Mucosa of descending colon (tissue), 3 donors: ENCODE data around the gene AFAP1. TPM values are rescaled to one million over a fixed set of nuclear protein-coding genes. Genes with fewer than 3 reads are reported as not detected.
A peak's percentile ranks its signal among the peaks of the same experiment; 100 is the strongest.

Experiments used
- ATAC-seq: fragments of 200-7000 bp; cut with Tn5 transposase; one replicate; pipeline ENCODE4 v1.9.1; 2020; ENCODE audit warnings: mild to moderate bottlenecking, moderate library complexity
- DNase-seq, 3 donors: peaks; one replicate each; pipeline ENCODE4 v3.0.0-alpha.2; 2020
- H3K36me3 ChIP-seq: fragments of 200-600 bp; one replicate; pipeline ENCODE4 v1.8.0; 2021; ENCODE audit warnings: low read depth, mild to moderate bottlenecking
- H3K4me1 ChIP-seq: fragments of 200-600 bp; one replicate; pipeline ENCODE4 v1.8.0; 2021; ENCODE audit warnings: low read depth, mild to moderate bottlenecking
- H3K4me3 ChIP-seq: fragments of 200-600 bp; one replicate; pipeline ENCODE4 v1.8.0; 2021; ENCODE audit warnings: mild to moderate bottlenecking
- H3K9me3 ChIP-seq: fragments of 200-600 bp; one replicate; pipeline ENCODE4 v1.8.0; 2021; ENCODE audit warnings: mild to moderate bottlenecking
- CTCF ChIP-seq: fragments of 200-600 bp; IDR thresholded peaks from one replicate; pipeline ENCODE4 v1.8.0; 2022; ENCODE audit warnings: antibody characterized with exemption, mild to moderate bottlenecking
- intact Hi-C, 2 donors: fragments of 100-400 bp; cut with DNase I in 1 of 2; cut with micrococcal nuclease in 1 of 2; formaldehyde crosslinking; loops; one replicate each; pipeline versions ENCODE4 v1.11.0 to v1.11.1; 2022; cut with DNase I, micrococcal nuclease
- total RNA-seq, 3 donors: library from RNA; stranded (reverse); fragmentation: NEBNext Ultra II Directional in 2 of 3; extraction: Animal tissue kit (Norgen Biotek cat#: 25700) in 2 of 3; gene quantifications; one replicate each; pipeline versions ENCODE4 v1.2.1 to v1.2.4, GENCODE V29; 2021 to 2023
- donor health status: DM: no; HTN: no; CAD: no; lungs with moderate emphysema.
- donor health status: DM: no; HTN: no; CAD: no.
- donor health status: DM: no; HTN: yes; CAD: no.

The AFAP1 gene
- total RNA-seq, 3 donors from 2014 or later: 31.4 to 59.1 (median 37.1) TPM

GRCh38 chr4:7735395-7735794 lies 204.3 kb downstream of the AFAP1 start:
- DNase-seq: no peak
- Histone ChIP-seq H3K36me3 (no peaks in the 10 kb centered on the region), H3K4me1 (no peaks in the 10 kb centered on the region), H3K9me3 (no peaks in the 10 kb centered on the region), H3K4me3 (no peak overlapping the region)
- no peak for TF ChIP-seq CTCF
- ATAC-seq: no peak
- intact Hi-C loops: no loop called here

DNA sequence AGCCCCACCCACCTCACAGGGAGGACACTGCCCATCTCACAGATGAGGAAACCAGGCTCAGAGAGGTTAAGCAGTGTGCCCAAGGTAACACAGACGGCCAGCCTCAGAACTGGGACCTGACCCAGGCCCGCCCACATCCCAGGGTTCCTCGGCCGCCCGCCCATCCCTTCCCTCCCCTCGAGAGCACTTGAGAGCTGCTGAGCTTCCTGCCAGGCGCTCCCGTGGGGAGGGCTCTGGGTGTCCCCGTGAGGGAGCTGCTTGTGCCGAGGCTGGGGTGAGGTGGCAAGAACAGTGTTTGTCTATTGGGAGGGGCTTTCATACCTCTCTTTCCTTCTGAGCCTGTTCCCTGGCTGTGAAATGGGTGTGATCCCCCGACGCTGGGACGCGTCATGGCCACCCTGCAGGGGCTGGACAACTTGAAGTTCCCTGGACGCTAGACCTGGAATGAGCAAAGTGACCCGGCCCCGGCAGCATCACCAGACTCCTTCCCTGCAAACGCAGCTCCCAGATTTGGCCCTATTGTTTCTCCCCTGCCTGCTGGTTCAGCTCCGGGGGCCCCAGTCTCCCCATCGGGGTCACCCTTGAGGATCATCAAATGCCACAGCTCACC lies 204.9 kb downstream of the AFAP1 start:
- Histone ChIP-seq H3K4me3 (no peak overlapping the region), H3K4me1 (no peaks in the 10 kb centered on the region), H3K36me3 (no peaks in the 10 kb centered on the region), H3K9me3 (no peaks in the 10 kb centered on the region)
- ATAC-seq (peak; percentile 18), DNase-seq (peak in 1 of 3 donors; percentile 30)
- intact Hi-C loops: no loop called here
- TF ChIP-seq CTCF: no peak

DNA sequence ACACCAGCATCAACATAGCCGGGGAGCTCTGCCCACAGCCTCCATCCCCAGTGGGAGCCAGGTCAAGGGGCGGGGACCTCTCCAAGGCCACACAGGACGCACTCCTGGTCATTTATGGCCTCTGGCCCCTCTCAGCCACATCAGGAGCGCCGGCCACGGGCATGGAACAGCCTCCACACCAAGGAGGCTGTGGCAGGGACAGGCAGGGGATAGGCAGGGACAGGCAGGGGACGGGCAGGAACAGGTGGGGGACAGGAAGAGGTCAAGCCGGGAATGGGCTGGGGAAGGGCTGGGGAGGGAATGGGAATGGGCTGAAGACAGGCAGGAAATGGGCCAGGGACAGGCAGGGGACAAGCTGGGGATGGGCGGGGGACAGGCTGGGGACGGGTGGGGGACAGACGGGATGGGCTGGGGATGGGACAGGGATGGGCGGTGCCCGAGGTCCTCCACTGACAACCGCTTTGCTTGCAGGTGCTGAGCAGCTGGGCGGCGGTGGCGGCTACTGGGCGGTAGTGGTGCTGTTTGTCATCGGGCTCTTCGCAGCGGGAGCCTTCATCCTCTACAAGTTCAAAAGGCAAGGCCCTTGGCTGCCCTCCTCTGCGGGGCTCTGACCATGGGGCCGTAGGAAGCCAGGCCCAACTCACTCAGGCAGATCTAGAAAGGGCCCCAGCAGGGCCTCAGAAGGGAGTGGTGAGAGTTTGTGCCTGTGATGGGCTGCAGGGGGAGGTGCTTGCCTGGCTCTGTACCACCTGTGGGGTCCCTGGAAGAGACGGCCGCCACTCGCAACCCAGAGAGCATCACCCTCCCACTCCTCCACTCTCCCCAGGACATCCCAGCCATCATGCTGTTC lies 205.6 kb downstream of the AFAP1 start:
- ATAC-seq: no peak
- intact Hi-C loops: no loop called here
- Histone ChIP-seq H3K36me3 (no peaks in the 10 kb centered on the region), H3K4me3 (no peak overlapping the region), H3K9me3 (no peaks in the 10 kb centered on the region), H3K4me1 (no peaks in the 10 kb centered on the region)
- peak in 1 of 3 donors; percentile 44 for DNase-seq
- TF ChIP-seq CTCF: no peak

DNA sequence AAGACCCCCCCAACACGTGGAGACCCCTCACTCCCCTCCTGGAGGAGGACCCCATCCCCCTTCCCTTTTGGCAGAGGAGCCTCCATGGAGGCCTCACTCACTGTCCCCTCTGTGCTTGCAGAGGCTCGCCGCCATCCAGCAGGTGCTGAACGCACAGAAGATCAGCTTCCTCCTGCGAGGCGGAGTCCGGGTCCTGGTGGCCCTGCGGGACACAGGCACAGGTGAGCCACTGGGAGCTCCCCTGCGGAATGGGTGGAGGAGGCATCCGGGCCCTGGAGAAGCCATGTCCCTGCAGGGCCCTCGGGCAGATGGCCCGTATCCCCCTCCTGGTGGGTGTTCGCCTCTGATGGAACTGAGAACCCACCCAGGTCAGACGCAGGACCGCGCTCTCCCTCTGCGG lies 206.5 kb downstream of the AFAP1 start:
- Histone ChIP-seq H3K36me3 (no peaks in the 10 kb centered on the region), H3K4me3 (no peak overlapping the region), H3K4me1 (no peaks in the 10 kb centered on the region), H3K9me3 (no peaks in the 10 kb centered on the region)
- DNase-seq: peak in 1 of 3 donors; percentile 37
- no peak for TF ChIP-seq CTCF
- ATAC-seq: no peak
- intact Hi-C loops: no loop called here

- ATAC-seq (no peak), DNase-seq (peak in 1 of 3 donors; percentile 33)
- no peaks in the 10 kb centered on the region for H3K9me3 ChIP-seq
- intact Hi-C loops: no loop called here
- no peak overlapping the region for H3K4me3 ChIP-seq
- no peaks in the 10 kb centered on the region for H3K4me1 ChIP-seq
- TF ChIP-seq CTCF: no peak
- no peaks in the 10 kb centered on the region for H3K36me3 ChIP-seq
Measured at GRCh38 chr4:7732263-7732662, 207.4 kb downstream of the AFAP1 start.
